ES-I3 (cell line): ENCODE measurements around the gene SPDYE17.
"Not testable (repeated sequence)": the region's sequence is repeated elsewhere in the genome, so short reads cannot be mapped to it uniquely, and the experiment has no call there.

Experiments used
- H3K36me3 ChIP-seq: 2 replicates; pipeline ENCODE4 v1.6.1; 2013; ENCODE audit warnings: mild to moderate bottlenecking, low read length, control low read depth, moderate library complexity; ENCODE audit not compliant: insufficient read depth
- H3K4me1 ChIP-seq: 2 replicates; pipeline ENCODE4 v1.6.1; 2013; ENCODE audit warnings: mild to moderate bottlenecking, control low read depth, low read length; ENCODE audit not compliant: insufficient read depth
- H3K9ac ChIP-seq: 2 replicates; pipeline ENCODE4 v1.6.1; 2013; ENCODE audit warnings: low read depth, mild to moderate bottlenecking, low read length, moderate library complexity
- H3K9me3 ChIP-seq: 2 replicates; pipeline ENCODE4 v1.6.1; 2013; ENCODE audit warnings: mild to moderate bottlenecking, low read length, moderate library complexity; ENCODE audit not compliant: control insufficient read depth, insufficient read depth

Gene SPDYE17

DNA sequence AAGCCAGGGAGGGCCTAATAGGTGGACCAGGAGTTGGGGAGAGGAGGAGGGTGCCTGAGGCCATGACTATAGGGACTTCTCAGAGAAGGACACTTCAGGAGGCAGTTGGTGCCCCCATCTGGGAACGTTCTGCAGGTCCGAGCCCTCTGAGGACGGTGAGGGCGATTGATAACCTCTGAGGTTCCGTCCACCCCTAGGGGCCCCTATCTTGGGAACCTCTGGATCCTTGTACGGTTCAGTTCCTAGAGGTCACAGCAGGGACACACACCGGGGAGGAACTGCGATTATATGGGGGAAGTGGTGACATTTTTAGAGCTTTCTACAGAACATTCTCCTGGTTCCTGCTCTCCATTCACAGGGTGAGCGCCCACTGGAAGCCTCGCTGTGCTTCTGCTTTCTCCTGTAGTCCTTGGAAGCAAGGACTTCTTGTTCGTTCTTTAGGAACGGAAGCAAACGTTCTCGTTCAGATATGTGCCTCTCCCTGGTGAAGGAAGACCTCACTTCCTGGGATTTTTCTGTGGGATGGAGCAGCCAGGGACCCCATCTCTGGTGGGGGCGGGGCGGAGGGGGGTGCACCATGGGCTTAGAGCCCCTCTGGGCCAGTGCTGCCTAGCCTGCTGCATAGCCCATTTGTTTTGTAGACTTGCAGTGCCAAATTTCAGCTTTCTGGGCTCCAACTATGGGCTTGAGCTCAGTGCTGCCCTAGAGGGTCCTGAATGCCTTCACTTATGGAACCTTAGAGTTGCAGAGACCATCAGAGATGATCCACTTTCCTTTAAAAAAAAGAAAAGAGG is 46.0 kb downstream of the SPDYE17 start:
- not testable (repeated sequence) for H3K9me3 ChIP-seq, H3K9ac ChIP-seq, H3K36me3 ChIP-seq, H3K4me1 ChIP-seq

DNA sequence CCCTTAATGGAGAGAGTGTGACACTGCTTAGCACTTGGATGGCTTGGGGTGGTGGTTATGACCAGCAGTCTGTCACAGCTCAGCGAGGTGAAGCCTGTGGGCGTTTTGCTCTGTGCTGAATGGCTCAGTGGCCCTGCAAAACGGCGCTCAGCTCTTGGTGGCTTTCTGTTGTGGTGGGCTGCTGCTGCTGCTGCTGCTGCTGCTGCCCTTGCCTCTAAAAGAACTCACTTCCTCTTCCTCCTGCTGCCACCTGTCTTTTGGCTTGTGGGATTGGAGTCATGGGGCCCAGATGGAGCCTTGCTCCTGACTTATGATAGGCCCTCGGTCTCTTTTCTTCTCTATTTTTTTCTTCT is 47.4 kb downstream of the SPDYE17 start:
- not testable (repeated sequence) for H3K9me3 ChIP-seq, H3K9ac ChIP-seq, H3K36me3 ChIP-seq, H3K4me1 ChIP-seq

DNA sequence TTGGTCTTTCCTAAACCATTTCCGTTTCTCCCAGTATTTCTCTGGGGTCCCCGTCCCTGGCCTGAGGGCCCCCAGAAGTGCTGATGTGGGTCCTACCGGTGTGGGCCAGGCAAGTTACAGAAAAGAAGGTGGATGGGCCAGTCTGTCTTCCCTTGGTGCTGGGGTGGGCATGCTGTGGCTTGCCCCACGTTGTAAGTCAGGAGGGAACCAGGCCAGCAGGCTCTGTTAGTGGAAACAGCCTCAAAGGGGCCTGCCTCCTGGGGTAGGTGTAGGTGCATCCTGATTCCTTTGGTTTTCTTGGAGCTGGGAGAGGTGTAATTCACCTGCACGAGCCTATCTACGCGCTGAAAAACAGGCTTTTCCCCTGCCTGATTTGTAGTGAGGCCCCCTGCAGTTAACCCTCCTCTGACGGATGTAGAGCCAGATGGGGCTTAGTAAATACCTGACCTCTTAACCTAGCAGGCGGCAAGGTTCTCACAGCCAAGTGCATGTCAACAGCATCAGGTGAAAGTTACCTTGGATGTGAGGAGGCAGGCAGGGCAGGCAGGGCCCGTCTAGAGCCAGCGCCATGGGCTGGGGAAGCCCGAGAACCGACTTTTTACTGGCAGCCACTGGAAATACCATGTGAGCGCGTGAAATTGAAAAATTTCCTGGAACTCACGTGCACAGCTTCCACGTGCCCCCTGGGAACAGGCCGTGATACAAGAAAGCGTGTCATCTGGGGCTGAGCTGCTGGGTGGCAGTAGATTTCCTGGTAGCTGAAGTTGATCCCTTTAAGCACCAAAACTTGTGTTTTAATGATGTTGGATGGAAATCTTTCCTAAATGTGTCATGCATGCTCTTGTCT is 48.0 kb downstream of the SPDYE17 start:
- H3K9ac ChIP-seq, H3K36me3 ChIP-seq, H3K9me3 ChIP-seq, H3K4me1 ChIP-seq: not testable (repeated sequence)

DNA sequence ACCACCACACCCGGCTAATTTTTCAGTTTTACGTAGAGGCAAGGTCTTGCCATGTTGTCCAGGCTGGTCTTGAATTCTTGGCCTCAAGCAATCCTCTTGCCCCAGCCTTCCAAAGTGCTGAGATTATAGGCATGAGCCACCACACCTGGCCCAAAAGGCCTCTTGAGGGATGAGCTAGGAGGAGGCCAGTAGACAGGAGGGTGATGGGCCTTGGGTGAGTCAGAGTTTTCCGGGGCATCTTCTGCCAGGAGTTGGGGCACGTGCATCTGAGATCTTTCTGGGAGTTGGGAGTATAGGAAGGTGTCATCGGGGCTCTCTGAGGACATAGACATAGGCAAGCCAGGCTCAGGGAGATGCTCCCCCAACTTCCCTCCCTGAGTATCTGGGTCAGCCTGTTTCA is 48.8 kb downstream of the SPDYE17 start:
- H3K9ac ChIP-seq, H3K9me3 ChIP-seq, H3K36me3 ChIP-seq, H3K4me1 ChIP-seq: not testable (repeated sequence)

DNA sequence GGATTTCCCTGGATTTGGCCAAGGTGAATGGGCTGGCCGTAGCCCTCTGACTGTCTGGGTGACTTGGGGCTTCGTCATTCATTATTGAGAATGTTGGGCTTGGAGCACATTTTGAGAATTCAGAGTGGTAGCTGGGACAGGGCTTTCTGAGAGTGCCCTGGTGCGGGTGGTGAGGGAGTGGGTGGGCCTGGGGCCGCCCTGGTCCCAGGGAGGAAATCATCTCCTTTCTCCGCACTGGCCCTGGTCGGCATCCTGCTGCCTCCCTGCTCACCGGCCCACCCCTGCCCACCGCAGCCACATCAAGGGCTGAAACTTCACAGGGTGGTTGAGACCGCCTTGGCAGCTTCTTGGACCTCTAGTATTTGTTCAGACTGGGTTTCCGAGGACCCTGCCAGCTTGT is 49.7 kb downstream of the SPDYE17 start:
- H3K9ac ChIP-seq, H3K36me3 ChIP-seq, H3K4me1 ChIP-seq, H3K9me3 ChIP-seq: not testable (repeated sequence)

DNA sequence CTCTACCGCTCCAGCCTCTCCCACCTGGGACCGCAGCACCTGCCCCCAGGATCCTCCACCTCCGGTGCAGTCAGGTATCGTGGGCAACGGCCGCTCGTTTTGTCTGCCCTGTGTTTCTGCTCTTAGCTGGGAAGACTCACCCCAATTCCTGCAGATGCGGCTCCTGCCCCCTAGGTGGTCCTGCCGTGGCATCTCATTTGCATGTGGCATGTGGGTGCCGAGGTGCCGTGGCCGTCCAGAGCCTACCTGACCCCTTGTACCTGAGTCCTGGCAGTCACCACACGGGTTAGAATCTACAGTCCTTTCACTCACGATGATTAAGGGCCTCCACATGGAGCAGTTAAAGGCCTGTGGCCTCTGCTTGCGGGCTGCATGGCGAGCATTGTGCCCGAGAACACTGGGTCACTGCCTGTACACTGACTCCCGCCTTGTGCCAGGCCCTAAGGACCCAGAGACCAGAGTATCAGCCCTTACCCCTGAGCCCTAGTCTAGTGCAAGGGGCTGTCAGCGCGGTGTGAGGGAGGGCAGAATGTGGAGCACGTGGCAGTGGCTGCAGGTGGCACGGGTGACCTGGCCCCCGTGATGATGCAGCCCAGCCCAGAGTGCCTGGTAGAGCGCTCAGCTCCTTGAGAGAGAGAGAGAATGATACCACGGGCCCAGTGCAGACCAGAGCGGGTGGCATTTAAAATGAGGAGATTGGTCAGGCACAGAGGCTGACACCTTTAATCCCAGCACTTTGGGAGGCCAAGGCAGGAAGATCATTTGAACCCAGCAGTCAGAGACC is 50.8 kb downstream of the SPDYE17 start:
- H3K9me3 ChIP-seq, H3K4me1 ChIP-seq, H3K9ac ChIP-seq, H3K36me3 ChIP-seq: not testable (repeated sequence)

DNA sequence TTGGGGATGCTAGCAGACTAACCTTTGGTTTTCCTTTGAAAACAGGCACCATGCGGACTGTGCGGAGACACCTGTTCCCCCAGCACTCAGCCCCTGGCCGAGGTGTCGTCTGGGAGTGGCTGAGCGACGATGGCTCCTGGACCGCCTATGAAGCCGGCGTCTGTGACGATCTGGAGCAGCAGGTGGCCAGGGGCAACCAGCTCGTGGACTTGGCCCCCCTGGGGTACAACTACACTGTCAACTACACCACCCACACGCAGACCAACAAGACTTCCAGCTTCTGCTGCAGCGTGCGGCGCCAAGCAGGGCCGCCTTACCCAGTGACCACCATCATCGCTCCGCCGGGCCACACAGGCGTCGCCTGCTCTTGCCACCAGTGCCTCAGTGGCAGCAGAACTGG is 51.6 kb downstream of the SPDYE17 start:
- not testable (repeated sequence) for H3K4me1 ChIP-seq, H3K36me3 ChIP-seq, H3K9me3 ChIP-seq, H3K9ac ChIP-seq

DNA sequence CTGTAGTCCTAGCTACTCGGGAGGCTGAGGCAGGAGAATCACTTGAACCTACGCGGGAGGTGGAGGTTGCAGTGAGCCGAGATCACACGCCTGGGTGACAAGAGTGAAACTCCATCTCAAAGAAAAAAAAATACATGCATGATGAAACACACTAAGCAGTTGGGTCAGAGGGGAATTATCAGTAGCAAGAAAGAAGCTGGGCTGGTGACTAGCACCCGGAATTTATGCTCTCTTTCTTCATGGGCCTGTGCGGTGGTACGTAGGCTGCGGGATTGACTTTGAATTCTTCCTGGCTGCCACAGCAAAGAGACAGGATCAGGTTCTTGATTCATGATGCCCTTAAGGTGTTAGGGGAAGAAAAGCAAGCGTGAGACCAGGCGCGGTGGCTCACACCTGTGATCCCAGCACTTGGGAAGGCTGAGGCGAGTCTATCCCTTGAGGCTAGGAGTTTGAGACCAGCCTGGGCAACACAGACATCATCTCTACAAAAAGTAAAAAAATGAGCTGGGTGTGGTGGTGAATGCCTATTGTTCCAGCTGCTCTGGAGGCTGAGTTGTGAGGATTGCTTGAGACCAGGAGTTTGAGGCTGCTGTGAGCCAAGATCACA is 54.3 kb downstream of the SPDYE17 start:
- not testable (repeated sequence) for H3K4me1 ChIP-seq, H3K9me3 ChIP-seq, H3K9ac ChIP-seq, H3K36me3 ChIP-seq

DNA sequence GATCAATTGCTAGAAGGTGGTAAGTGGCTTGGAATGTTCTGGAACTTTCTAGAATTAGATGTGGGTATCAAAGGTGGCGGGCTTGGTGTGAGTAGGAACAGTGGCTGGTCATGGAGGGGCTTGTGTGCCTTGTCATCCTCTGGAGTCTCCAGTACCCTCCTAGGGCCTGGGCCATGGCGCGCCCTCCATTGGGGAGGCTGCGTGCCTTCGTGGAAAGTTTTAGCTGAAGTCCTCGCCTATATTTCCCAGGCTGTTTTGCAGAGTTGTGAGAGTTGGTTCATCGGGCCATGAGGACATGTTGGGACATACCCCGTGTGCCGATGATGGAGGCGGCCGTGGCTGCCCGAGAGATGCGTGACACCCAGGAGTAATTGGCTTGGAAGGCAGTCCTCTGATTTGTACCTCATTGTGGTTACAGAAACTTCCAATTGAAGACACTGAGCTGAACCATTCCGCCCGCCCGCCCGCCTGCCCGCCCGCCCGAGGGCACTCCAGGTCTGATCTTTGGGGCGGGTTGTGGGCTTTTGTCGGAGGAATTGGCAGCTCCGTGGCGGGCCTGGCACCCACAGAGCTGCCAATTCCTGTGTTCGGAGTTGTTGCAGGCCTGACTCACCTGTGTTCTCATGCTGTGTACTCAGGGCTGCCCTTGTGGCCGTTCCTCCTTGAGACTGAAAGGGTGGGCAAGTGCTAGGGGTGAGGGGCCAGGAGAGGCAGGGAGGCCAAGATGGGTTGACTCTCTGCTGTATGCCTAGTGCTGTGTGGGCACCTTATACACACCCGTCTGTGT is 57.2 kb downstream of the SPDYE17 start:
- not testable (repeated sequence) for H3K36me3 ChIP-seq, H3K9ac ChIP-seq, H3K9me3 ChIP-seq, H3K4me1 ChIP-seq

DNA sequence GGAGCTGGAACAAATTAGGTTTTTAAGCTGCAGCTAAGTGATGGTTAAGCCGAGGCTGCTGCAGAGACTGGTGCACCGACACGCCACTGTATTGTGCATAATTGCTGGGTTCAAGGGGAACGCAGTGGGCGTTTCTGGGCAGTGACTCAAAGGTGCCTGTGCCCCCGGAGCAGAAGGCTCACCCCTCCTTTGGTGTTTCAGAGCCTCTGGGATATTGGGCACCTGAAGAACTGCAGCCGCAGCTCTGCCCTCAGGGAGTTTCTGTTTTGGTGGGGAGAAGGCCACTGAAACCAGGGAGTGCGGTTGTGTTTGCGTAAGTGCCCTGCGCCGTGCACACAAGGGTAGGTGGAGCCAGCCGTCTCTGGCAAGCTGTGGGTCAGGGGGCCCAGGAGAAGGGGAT is 57.8 kb downstream of the SPDYE17 start:
- H3K36me3 ChIP-seq, H3K4me1 ChIP-seq, H3K9ac ChIP-seq, H3K9me3 ChIP-seq: not testable (repeated sequence)

DNA sequence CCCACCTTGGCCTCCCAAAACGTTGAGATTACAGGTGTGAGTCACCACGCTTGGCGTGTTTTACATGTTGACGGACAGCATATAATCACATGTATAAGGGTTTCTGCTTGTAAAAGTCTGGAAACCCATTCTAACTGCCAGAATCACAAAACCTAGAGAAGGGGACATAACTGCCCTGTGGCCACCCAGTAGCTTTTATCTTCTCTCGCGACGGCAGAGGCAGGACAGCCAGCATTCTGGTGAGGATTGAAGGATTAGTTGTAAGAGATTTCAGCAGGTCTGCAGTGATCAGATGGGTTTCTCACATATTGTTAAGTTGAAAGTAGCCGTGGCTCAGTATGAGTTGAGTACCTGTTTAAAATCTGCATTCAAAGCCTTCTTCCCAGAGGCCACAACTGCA is 59.8 kb downstream of the SPDYE17 start:
- H3K9me3 ChIP-seq, H3K36me3 ChIP-seq: not testable (repeated sequence)

More for the DNA sequence above, 59.8 kb downstream of the SPDYE17 start:
- not testable (repeated sequence) for H3K9ac ChIP-seq, H3K4me1 ChIP-seq
